HEK293 (cell line): ENCODE measurements around the gene PPFIA3.

Source experiments
- CTCF ChIA-PET: fragments of 350-600 bp; formaldehyde crosslinking; extraction: SDS; loops from one replicate; lab custom pipeline; 2021; ENCODE audit warnings: antibody characterized with exemption; lab: Yijun Ruan, JAX
- POLR2A ChIA-PET: fragments of 300-600 bp; formaldehyde crosslinking; extraction: SDS; loops from one replicate; lab custom pipeline; 2020; ENCODE audit warnings: antibody characterized with exemption, inconsistent platforms; lab: Yijun Ruan, JAX
- H3K27ac ChIP-seq: fragments of 200-500 bp; sonication (Bioruptor generic); 2 replicates; pipeline ENCODE4 v1.5.1; 2014; ENCODE audit warnings: low read depth, low read length, control low read depth, inconsistent platforms; ENCODE audit errors: extremely low read depth
- H3K36me3 ChIP-seq, 2 experiments: fragments of 200-500 bp in 1 of 2; sonication (Bioruptor generic) in 1 of 2; 1 replicate in 1 of 2; 2 replicates in 1 of 2; pipeline ENCODE4 v1.5.1; 2014 to 2017; ENCODE audit warnings: inconsistent platforms in 2 of 2, low read length in 2 of 2; ENCODE audit not compliant: control insufficient read depth in 2 of 2, insufficient read depth in 1 of 2
- H3K4me1 ChIP-seq: fragments of 200-500 bp; sonication (Bioruptor generic); 2 replicates; pipeline ENCODE4 v1.5.1; 2014; ENCODE audit warnings: mild to moderate bottlenecking, low read length, inconsistent platforms; ENCODE audit not compliant: control insufficient read depth, insufficient read depth
- H3K4me3 ChIP-seq: 2 replicates; pipeline ENCODE4 v1.5.1; 2011; ENCODE audit warnings: low read depth, mild to moderate bottlenecking, control low read depth, low read length, moderate library complexity
- H3K9me3 ChIP-seq: fragments of 200-500 bp; sonication (Bioruptor generic); 2 replicates; pipeline ENCODE4 v1.5.1; 2014; ENCODE audit warnings: low read depth, low read length, inconsistent platforms; ENCODE audit not compliant: control insufficient read depth, insufficient read depth
- GLI4 ChIP-seq: fragments of 450-650 bp; formaldehyde crosslinking; IDR thresholded peaks from 2 replicates; pipeline ENCODE4 v1.5.1; 2016; ENCODE audit warnings: missing biosample characterization, missing genetic modification characterization
- MEIS1 ChIP-seq: sonication (generic); formaldehyde crosslinking; IDR thresholded peaks from 2 replicates; pipeline ENCODE4 v1.8.1; 2022; ENCODE audit warnings: missing genetic modification reagents, mild to moderate bottlenecking, borderline replicate concordance
- SP3 ChIP-seq: fragments of 450-650 bp; formaldehyde crosslinking; IDR thresholded peaks from 2 replicates; pipeline ENCODE4 v1.5.1; 2016; ENCODE audit warnings: missing biosample characterization, missing genetic modification characterization
- SP7 ChIP-seq: fragments of 450-650 bp; formaldehyde crosslinking; IDR thresholded peaks from 2 replicates; pipeline ENCODE4 v1.5.1; 2016; ENCODE audit warnings: missing biosample characterization, missing genetic modification characterization
- ZBTB10 ChIP-seq: fragments of 450-650 bp; formaldehyde crosslinking; IDR thresholded peaks from 2 replicates; pipeline ENCODE4 v1.5.1; 2016; ENCODE audit warnings: missing biosample characterization, missing genetic modification characterization
- ZBTB20 ChIP-seq: fragments of 450-650 bp; formaldehyde crosslinking; IDR thresholded peaks from 2 replicates; pipeline ENCODE4 v1.5.1; 2016; ENCODE audit warnings: missing biosample characterization, missing genetic modification characterization
- ZFP41 ChIP-seq: fragments of 450-650 bp; formaldehyde crosslinking; IDR thresholded peaks from 2 replicates; pipeline ENCODE4 v1.5.1; 2016; ENCODE audit warnings: missing biosample characterization, missing genetic modification characterization, borderline replicate concordance
- ZNF146 ChIP-seq: fragments of 450-650 bp; formaldehyde crosslinking; IDR thresholded peaks from 2 replicates; pipeline ENCODE4 v1.5.1; 2016; ENCODE audit warnings: missing biosample characterization, missing genetic modification characterization
- ZNF239 ChIP-seq: fragments of 450-650 bp; formaldehyde crosslinking; IDR thresholded peaks from 2 replicates; pipeline ENCODE4 v1.5.1; 2016; ENCODE audit warnings: missing biosample characterization, missing genetic modification characterization
- ZNF24 ChIP-seq: fragments of 450-650 bp; formaldehyde crosslinking; IDR thresholded peaks from 2 replicates; pipeline ENCODE4 v1.5.1; 2016; ENCODE audit warnings: missing biosample characterization, missing genetic modification characterization
- ZNF280D ChIP-seq: fragments of 450-650 bp; formaldehyde crosslinking; IDR thresholded peaks from 2 replicates; pipeline ENCODE4 v1.5.1; 2016; ENCODE audit warnings: missing biosample characterization, missing genetic modification characterization
- ZNF341 ChIP-seq: fragments of 450-650 bp; formaldehyde crosslinking; IDR thresholded peaks from 2 replicates; pipeline ENCODE4; 2016; ENCODE audit warnings: low read depth, missing biosample characterization, missing genetic modification characterization
- ZNF366 ChIP-seq: fragments of 450-650 bp; formaldehyde crosslinking; conservative IDR thresholded peaks from 2 replicates; pipeline ENCODE4 v1.5.1; 2016; ENCODE audit warnings: missing biosample characterization, missing genetic modification characterization
- ZNF561 ChIP-seq: fragments of 450-650 bp; IDR thresholded peaks from 2 replicates; pipeline ENCODE4 v1.5.1; 2018; ENCODE audit warnings: missing biosample characterization, missing genetic modification characterization, borderline replicate concordance
- ZNF645 ChIP-seq: fragments of 450-650 bp; formaldehyde crosslinking; IDR thresholded peaks from 2 replicates; pipeline ENCODE4; 2016; ENCODE audit warnings: missing biosample characterization, missing genetic modification characterization
- ZNF704 ChIP-seq: fragments of 450-650 bp; formaldehyde crosslinking; IDR thresholded peaks from 2 replicates; pipeline ENCODE4 v1.5.1; 2016; ENCODE audit warnings: missing biosample characterization, missing genetic modification characterization
- ZSCAN23 ChIP-seq: fragments of 450-650 bp; formaldehyde crosslinking; IDR thresholded peaks from 2 replicates; pipeline ENCODE4 v1.5.1; 2016; ENCODE audit warnings: missing biosample characterization, missing genetic modification characterization
- TF ChIP-seq, protein P1 (sequence below): fragments of 450-650 bp; formaldehyde crosslinking; IDR thresholded peaks from 2 replicates; pipeline ENCODE4 v1.5.1; 2016; ENCODE audit warnings: missing biosample characterization, missing genetic modification characterization
- TF ChIP-seq, protein P2 (sequence below): fragments of 450-650 bp; IDR thresholded peaks from 2 replicates; pipeline ENCODE4 v1.5.1; 2018; ENCODE audit warnings: missing biosample characterization, mild to moderate bottlenecking, missing genetic modification characterization
- TF ChIP-seq, protein P3 (sequence below): fragments of 450-650 bp; formaldehyde crosslinking; IDR thresholded peaks from 2 replicates; pipeline ENCODE4 v1.5.1; 2016; ENCODE audit warnings: missing biosample characterization, missing genetic modification characterization

Gene PPFIA3

GRCh38 chr19:49150106-49150943 lies 31.0 kb downstream of the PPFIA3 start:
- CTCF ChIA-PET: interaction anchor here (0.6 to 6.6 kb wide), 8 partner anchors 12 to 157 kb away, joined by 3 to 70 read pairs (median 6); partner anchors contain the start of gene RUVBL2
- no peaks in the 10 kb centered on the region for H3K9me3 ChIP-seq
- POLR2A ChIA-PET: interaction anchor here (0.5 to 3.8 kb wide), 14 partner anchors 8 to 373 kb away, joined by 3 to 27 read pairs (median 6); partner anchors contain the start of genes GYS1, LIN7B, PPFIA3 and PPP1R15A
- peaks cover 6% of the 10 kb centered on the region for H3K4me1 ChIP-seq
- H3K36me3 ChIP-seq: no peaks in the 10 kb centered on the region
- peak overlapping the region; percentile 69 for H3K4me3 ChIP-seq
- peak overlapping the region; percentile 70 for H3K27ac ChIP-seq
- TF ChIP-seq ZNF645 (tag by site-specific recombination): no peak
- TF ChIP-seq MEIS1 (CRISPR knock-in tag): no peak; the same call in 1 of the 2 replicates
- peak; percentile 69; the same call in 1 of the 2 replicates for TF ChIP-seq ZBTB20
- TF ChIP-seq ZNF280D (tag by site-specific recombination): no peak
- TF ChIP-seq, protein P1, sequence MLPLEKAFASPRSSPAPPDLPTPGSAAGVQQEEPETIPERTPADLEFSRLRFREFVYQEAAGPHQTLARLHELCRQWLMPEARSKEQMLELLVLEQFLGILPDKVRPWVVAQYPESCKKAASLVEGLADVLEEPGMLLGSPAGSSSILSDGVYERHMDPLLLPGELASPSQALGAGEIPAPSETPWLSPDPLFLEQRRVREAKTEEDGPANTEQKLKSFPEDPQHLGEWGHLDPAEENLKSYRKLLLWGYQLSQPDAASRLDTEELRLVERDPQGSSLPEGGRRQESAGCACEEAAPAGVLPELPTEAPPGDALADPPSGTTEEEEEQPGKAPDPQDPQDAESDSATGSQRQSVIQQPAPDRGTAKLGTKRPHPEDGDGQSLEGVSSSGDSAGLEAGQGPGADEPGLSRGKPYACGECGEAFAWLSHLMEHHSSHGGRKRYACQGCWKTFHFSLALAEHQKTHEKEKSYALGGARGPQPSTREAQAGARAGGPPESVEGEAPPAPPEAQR (tag by site-specific recombination): no peak
- TF ChIP-seq SP7 (tag by site-specific recombination): peak; percentile 75; the same call in 1 of the 2 replicates
- peak; percentile 91 for TF ChIP-seq SP3 (tag by site-specific recombination)
- peak; percentile 38; the same call in 1 of the 2 replicates for TF ChIP-seq ZNF561
- TF ChIP-seq ZBTB10 (tag by site-specific recombination): peak; percentile 93
- no peak for TF ChIP-seq ZNF146 (tag by site-specific recombination)
- TF ChIP-seq, protein P2, sequence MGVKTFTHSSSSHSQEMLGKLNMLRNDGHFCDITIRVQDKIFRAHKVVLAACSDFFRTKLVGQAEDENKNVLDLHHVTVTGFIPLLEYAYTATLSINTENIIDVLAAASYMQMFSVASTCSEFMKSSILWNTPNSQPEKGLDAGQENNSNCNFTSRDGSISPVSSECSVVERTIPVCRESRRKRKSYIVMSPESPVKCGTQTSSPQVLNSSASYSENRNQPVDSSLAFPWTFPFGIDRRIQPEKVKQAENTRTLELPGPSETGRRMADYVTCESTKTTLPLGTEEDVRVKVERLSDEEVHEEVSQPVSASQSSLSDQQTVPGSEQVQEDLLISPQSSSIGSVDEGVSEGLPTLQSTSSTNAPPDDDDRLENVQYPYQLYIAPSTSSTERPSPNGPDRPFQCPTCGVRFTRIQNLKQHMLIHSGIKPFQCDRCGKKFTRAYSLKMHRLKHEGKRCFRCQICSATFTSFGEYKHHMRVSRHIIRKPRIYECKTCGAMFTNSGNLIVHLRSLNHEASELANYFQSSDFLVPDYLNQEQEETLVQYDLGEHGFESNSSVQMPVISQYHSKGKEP (tag by site-specific recombination): 0 out of 2 replicates have a peak, but pooled peaks have one; percentile 12
- TF ChIP-seq, protein P3, sequence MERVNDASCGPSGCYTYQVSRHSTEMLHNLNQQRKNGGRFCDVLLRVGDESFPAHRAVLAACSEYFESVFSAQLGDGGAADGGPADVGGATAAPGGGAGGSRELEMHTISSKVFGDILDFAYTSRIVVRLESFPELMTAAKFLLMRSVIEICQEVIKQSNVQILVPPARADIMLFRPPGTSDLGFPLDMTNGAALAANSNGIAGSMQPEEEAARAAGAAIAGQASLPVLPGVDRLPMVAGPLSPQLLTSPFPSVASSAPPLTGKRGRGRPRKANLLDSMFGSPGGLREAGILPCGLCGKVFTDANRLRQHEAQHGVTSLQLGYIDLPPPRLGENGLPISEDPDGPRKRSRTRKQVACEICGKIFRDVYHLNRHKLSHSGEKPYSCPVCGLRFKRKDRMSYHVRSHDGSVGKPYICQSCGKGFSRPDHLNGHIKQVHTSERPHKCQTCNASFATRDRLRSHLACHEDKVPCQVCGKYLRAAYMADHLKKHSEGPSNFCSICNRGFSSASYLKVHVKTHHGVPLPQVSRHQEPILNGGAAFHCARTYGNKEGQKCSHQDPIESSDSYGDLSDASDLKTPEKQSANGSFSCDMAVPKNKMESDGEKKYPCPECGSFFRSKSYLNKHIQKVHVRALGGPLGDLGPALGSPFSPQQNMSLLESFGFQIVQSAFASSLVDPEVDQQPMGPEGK (tag by site-specific recombination): peak; percentile 96
- peak; percentile 48 for TF ChIP-seq ZNF366 (tag by site-specific recombination)
- peak; percentile 85 for TF ChIP-seq ZNF341
- 0 out of 2 replicates have a peak, but pooled peaks have one; percentile 1 for TF ChIP-seq ZNF239
- TF ChIP-seq GLI4: no peak
- TF ChIP-seq ZFP41 (tag by site-specific recombination): no peak
- no peak for TF ChIP-seq ZNF704 (tag by site-specific recombination)
- no peak for TF ChIP-seq ZSCAN23 (tag by site-specific recombination)
- no peak for TF ChIP-seq ZNF24 (tag by site-specific recombination)
